Measurements from ENCODE around the gene CRBN. TPM values are rescaled to one million over a fixed set of nuclear protein-coding genes. Genes with fewer than 3 reads are reported as not detected.

Gene CRBN
- total and polyA plus RNA-seq, 4 donors: 28.3 to 68.5 (median 46.9) TPM

DNA sequence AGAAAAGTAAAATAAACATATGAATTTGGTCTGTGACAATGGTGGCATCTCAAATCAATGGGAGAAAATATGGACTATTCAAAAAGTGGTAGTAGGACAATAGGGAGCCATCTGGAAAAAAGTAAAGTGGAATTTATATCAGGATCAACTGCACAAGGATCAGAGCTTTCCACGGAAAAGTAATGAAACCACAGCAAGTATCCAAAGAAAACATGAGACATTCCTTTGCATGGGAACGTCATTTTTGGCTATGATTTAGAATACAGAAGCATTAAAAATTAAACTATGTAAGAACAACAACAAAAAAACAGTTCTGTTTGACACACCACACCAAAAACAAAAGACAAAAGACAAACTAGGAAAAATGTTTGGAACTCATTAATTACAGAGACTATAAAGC is 18.7 kb downstream of the CRBN start:
- Histone ChIP-seq H3K27ac (ENCODE audit: low read depth in 1 of 2, low read length in 2 of 2) (peak overlapping the region in 1 of 2 donors; percentile 57), H3K4me3 (ENCODE audit: low read length in 2 of 2) (no peak overlapping the region)

GRCh38 chr3:3157484-3157883 is 22.0 kb downstream of the CRBN start:
- Histone ChIP-seq H3K36me3 (ENCODE audit: control insufficient read depth in 1 of 2, insufficient read depth in 2 of 2, low read length in 1 of 2) (peaks cover 0 to 2% of the 10 kb centered on the region in 2 donors), H3K9me3 (ENCODE audit: control insufficient read depth, low read length) (no peaks in the 10 kb centered on the region), H3K4me3 (ENCODE audit: low read length in 2 of 2) (no peak overlapping the region), H3K27me3 (ENCODE audit: control insufficient read depth in 1 of 2, insufficient read depth in 2 of 2, low read length in 1 of 2) (no peaks in the 10 kb centered on the region), H3K4me1 (ENCODE audit: control insufficient read depth in 1 of 2, insufficient read depth in 2 of 2, low read length in 2 of 2) (peaks cover 0 to 2% of the 10 kb centered on the region in 2 donors), H3K27ac (ENCODE audit: low read depth in 1 of 2, low read length in 2 of 2) (no peak overlapping the region)
- WGBS, 2 donors: 90% methylated on average over 8 of the region's 8 CpGs
- no peak for ATAC-seq (ENCODE audit: low FRiP score)
- intact Hi-C loops (cut with DNase I): no loop called here
- no peak for DNase-seq

More for the DNA sequence above, 18.7 kb downstream of the CRBN start:
- ATAC-seq (ENCODE audit: low FRiP score): no peak
- Histone ChIP-seq H3K9me3 (ENCODE audit: control insufficient read depth, low read length) (no peaks in the 10 kb centered on the region), H3K4me1 (ENCODE audit: control insufficient read depth in 1 of 2, insufficient read depth in 2 of 2, low read length in 2 of 2) (peaks cover 0 to 2% of the 10 kb centered on the region in 2 donors), H3K27me3 (ENCODE audit: control insufficient read depth in 1 of 2, insufficient read depth in 2 of 2, low read length in 1 of 2) (no peaks in the 10 kb centered on the region), H3K36me3 (ENCODE audit: control insufficient read depth in 1 of 2, insufficient read depth in 2 of 2, low read length in 1 of 2) (peaks cover 2 to 5% of the 10 kb centered on the region in 2 donors)
- WGBS, 2 donors: 3 to 7% methylated on average over 2 of the region's 2 CpGs
- DNase-seq: no peak
- intact Hi-C loops (cut with DNase I): no loop called here

DNA sequence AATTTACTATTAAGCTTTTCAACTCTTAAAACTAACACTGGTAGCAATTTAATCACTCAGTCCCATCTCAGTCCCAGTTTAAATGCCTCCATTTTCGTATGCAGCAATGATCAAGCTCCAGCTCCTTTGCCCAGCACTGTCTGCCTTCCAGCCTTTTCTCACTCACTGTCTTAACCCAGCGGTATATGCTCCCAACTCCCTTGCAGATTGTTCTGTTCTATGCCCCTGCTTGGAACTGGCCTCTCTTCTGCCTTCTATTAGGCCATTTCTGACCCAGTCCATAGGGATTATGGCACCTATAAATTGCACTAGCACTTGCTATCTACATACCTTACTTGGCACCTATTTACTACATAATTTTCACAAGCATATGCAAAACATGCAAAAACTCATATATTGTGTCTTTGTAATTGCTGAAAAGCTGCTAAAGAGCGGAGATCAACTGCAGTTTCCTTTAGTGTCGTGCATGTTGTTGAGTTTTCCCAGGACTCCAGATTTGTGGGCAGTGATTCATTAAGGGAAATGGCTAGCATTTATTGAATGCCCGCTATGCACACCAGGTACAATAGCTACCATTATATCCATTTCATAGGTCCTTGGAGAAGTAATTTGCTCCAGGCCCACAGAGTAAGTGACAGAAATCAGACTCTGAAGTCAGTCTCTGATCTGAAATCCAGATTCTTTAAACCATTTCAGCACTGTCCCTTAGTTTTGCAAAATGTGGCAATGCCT is 24.4 kb downstream of the CRBN start:
- intact Hi-C loops (cut with DNase I): no loop called here
- 94% methylated on average over 5 of the region's 5 CpGs for WGBS, 2 donors
- H3K9me3 ChIP-seq (ENCODE audit: control insufficient read depth, low read length): no peaks in the 10 kb centered on the region
- no peak for DNase-seq
- H3K4me3 ChIP-seq (ENCODE audit: low read length in 2 of 2): no peak overlapping the region
- H3K36me3 ChIP-seq (ENCODE audit: control insufficient read depth in 1 of 2, insufficient read depth in 2 of 2, low read length in 1 of 2): peaks cover 2 to 4% of the 10 kb centered on the region in 2 donors
- H3K27me3 ChIP-seq (ENCODE audit: control insufficient read depth in 1 of 2, insufficient read depth in 2 of 2, low read length in 1 of 2): no peaks in the 10 kb centered on the region
- H3K27ac ChIP-seq (ENCODE audit: low read depth in 1 of 2, low read length in 2 of 2): no peak overlapping the region
- ATAC-seq (ENCODE audit: low FRiP score): no peak
- no peaks in the 10 kb centered on the region for H3K4me1 ChIP-seq (ENCODE audit: control insufficient read depth in 1 of 2, insufficient read depth in 2 of 2, low read length in 2 of 2)

DNA sequence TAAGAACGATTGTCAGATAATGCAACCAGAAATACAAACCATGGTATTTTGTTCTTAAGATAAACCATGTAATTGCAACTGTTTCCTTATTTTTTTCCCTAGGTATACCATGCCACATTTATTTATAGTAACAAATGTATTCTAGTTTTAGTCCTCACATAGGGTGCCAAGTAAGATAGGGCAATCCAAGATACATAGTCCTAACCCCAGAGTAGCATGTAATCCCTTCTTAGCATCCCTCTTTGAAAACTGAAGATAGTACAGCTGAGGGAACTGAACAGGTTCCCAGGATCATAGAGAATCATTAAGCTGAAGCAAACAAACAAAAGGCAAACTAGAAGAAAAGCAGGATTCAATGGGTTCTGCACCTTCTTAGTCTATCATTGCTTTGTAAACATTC is 28.0 kb downstream of the CRBN start:
- Histone ChIP-seq H3K9me3 (ENCODE audit: control insufficient read depth, low read length) (no peaks in the 10 kb centered on the region), H3K4me3 (ENCODE audit: low read length in 2 of 2) (no peak overlapping the region), H3K27me3 (ENCODE audit: control insufficient read depth in 1 of 2, insufficient read depth in 2 of 2, low read length in 1 of 2) (no peaks in the 10 kb centered on the region), H3K4me1 (ENCODE audit: control insufficient read depth in 1 of 2, insufficient read depth in 2 of 2, low read length in 2 of 2) (no peaks in the 10 kb centered on the region), H3K27ac (ENCODE audit: low read depth in 1 of 2, low read length in 2 of 2) (no peak overlapping the region), H3K36me3 (ENCODE audit: control insufficient read depth in 1 of 2, insufficient read depth in 2 of 2, low read length in 1 of 2) (peaks cover 4 to 5% of the 10 kb centered on the region in 2 donors)
- intact Hi-C loops (cut with DNase I): no loop called here
- no peak for ATAC-seq (ENCODE audit: low FRiP score)
- WGBS, 2 donors: 44 to 49% methylated on average over 1 of the region's 1 CpG
- DNase-seq: no peak

DNA sequence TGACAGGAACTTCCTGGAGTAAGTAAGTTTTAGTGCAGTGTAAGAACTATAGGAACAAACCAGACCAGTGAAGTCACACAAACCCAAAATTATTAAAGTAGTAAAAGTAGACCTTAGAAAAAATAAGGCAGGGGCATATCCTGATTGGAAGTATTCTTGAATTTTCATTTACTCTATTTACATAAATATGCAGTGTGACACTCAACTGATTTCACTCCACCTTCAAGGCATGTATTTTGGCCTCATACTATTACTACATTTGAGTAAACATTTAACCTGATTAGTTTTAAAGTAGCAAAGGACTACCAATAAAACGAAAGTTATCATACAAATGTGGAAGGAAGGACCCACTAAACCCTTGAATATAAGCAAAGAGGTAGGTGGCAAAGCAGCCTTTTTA is 29.9 kb downstream of the CRBN start:
- intact Hi-C loops (cut with DNase I): no loop called here
- no peaks in the 10 kb centered on the region for H3K9me3 ChIP-seq (ENCODE audit: control insufficient read depth, low read length)
- H3K4me3 ChIP-seq (ENCODE audit: low read length in 2 of 2): no peak overlapping the region

DNA sequence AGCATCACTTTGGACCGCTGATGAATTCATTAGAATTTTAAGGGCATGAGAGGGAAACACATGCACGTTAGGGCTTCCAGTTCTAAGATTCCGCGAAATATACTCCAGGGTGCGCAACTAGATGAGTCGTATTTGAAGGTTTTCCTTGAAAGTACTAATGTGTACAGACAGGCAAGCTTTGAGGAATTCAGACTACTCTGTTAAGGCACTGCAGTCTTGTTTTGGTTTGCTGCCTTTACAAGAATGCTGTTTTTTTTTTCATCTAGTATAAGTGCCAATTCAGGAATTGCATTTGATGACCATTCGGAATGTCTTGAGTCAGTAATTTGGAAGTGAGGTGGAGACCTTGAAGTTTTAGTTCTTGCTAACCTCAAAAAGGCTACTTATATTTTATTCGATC is 33.7 kb downstream of the CRBN start:
- no peak overlapping the region for H3K27ac ChIP-seq (ENCODE audit: low read depth in 1 of 2, low read length in 2 of 2)
- H3K9me3 ChIP-seq (ENCODE audit: control insufficient read depth, low read length): no peaks in the 10 kb centered on the region
- H3K4me3 ChIP-seq (ENCODE audit: low read length in 2 of 2): no peak overlapping the region
- DNase-seq: no peak
- no peak for ATAC-seq (ENCODE audit: low FRiP score)
- no peaks in the 10 kb centered on the region for H3K27me3 ChIP-seq (ENCODE audit: control insufficient read depth in 1 of 2, insufficient read depth in 2 of 2, low read length in 1 of 2)
- H3K36me3 ChIP-seq (ENCODE audit: control insufficient read depth in 1 of 2, insufficient read depth in 2 of 2, low read length in 1 of 2): peaks cover 3 to 5% of the 10 kb centered on the region in 2 donors
- no peaks in the 10 kb centered on the region for H3K4me1 ChIP-seq (ENCODE audit: control insufficient read depth in 1 of 2, insufficient read depth in 2 of 2, low read length in 2 of 2)
- intact Hi-C loops (cut with DNase I): no loop called here
- WGBS, 2 donors: 69 to 81% methylated on average over 8 of the region's 8 CpGs

More for the DNA sequence above, 29.9 kb downstream of the CRBN start:
- H3K27me3 ChIP-seq (ENCODE audit: control insufficient read depth in 1 of 2, insufficient read depth in 2 of 2, low read length in 1 of 2): no peaks in the 10 kb centered on the region
- H3K27ac ChIP-seq (ENCODE audit: low read depth in 1 of 2, low read length in 2 of 2): no peak overlapping the region
- peaks cover 2 to 5% of the 10 kb centered on the region in 2 donors for H3K36me3 ChIP-seq (ENCODE audit: control insufficient read depth in 1 of 2, insufficient read depth in 2 of 2, low read length in 1 of 2)
- no peak for ATAC-seq (ENCODE audit: low FRiP score)
- no peak for DNase-seq
- H3K4me1 ChIP-seq (ENCODE audit: control insufficient read depth in 1 of 2, insufficient read depth in 2 of 2, low read length in 2 of 2): no peaks in the 10 kb centered on the region
- 85 to 91% methylated on average over 1 of the region's 1 CpG for WGBS, 2 donors

GRCh38 chr3:3141939-3142338 is 37.6 kb downstream of the CRBN start:
- no peaks in the 10 kb centered on the region for H3K27me3 ChIP-seq (ENCODE audit: control insufficient read depth in 1 of 2, insufficient read depth in 2 of 2, low read length in 1 of 2)
- no peak for ATAC-seq (ENCODE audit: low FRiP score)
- no peaks in the 10 kb centered on the region for H3K9me3 ChIP-seq (ENCODE audit: control insufficient read depth, low read length)
- H3K27ac ChIP-seq (ENCODE audit: low read depth in 1 of 2, low read length in 2 of 2): no peak overlapping the region
- no peak overlapping the region for H3K4me3 ChIP-seq (ENCODE audit: low read length in 2 of 2)
- intact Hi-C loops (cut with DNase I): no loop called here
- H3K4me1 ChIP-seq (ENCODE audit: control insufficient read depth in 1 of 2, insufficient read depth in 2 of 2, low read length in 2 of 2): no peaks in the 10 kb centered on the region
- H3K36me3 ChIP-seq (ENCODE audit: control insufficient read depth in 1 of 2, insufficient read depth in 2 of 2, low read length in 1 of 2): peaks cover 0 to 2% of the 10 kb centered on the region in 2 donors
- no peak for DNase-seq

- no peak overlapping the region for H3K4me3 ChIP-seq (ENCODE audit: low read length in 2 of 2)
- no peaks in the 10 kb centered on the region for H3K36me3 ChIP-seq (ENCODE audit: control insufficient read depth in 1 of 2, insufficient read depth in 2 of 2, low read length in 1 of 2)
- no peak for ATAC-seq (ENCODE audit: low FRiP score)
Observed at GRCh38 chr3:3137526-3137925, 42.0 kb downstream of the CRBN start.

GRCh38 chr3:3134750-3135448 is 44.6 kb downstream of the CRBN start:
- 97 to 99% methylated on average over 4 of the region's 4 CpGs for WGBS, 2 donors
- no peak for ATAC-seq (ENCODE audit: low FRiP score)

More at GRCh38 chr3:3137526-3137925, 42.0 kb downstream of the CRBN start:
- no peak for DNase-seq
- no peaks in the 10 kb centered on the region for H3K27me3 ChIP-seq (ENCODE audit: control insufficient read depth in 1 of 2, insufficient read depth in 2 of 2, low read length in 1 of 2)
- no peaks in the 10 kb centered on the region for H3K4me1 ChIP-seq (ENCODE audit: control insufficient read depth in 1 of 2, insufficient read depth in 2 of 2, low read length in 2 of 2)
- H3K27ac ChIP-seq (ENCODE audit: low read depth in 1 of 2, low read length in 2 of 2): no peak overlapping the region
- intact Hi-C loops (cut with DNase I): no loop called here
- whole genome bisulfite sequencing, 2 donors: 88 to 90% methylated on average over 6 of the region's 6 CpGs
- no peaks in the 10 kb centered on the region for H3K9me3 ChIP-seq (ENCODE audit: control insufficient read depth, low read length)

More at GRCh38 chr3:3134750-3135448, 44.6 kb downstream of the CRBN start:
- Histone ChIP-seq H3K27ac (ENCODE audit: low read depth in 1 of 2, low read length in 2 of 2) (no peak overlapping the region), H3K4me1 (ENCODE audit: control insufficient read depth in 1 of 2, insufficient read depth in 2 of 2, low read length in 2 of 2) (no peaks in the 10 kb centered on the region), H3K27me3 (ENCODE audit: control insufficient read depth in 1 of 2, insufficient read depth in 2 of 2, low read length in 1 of 2) (no peaks in the 10 kb centered on the region), H3K36me3 (ENCODE audit: control insufficient read depth in 1 of 2, insufficient read depth in 2 of 2, low read length in 1 of 2) (no peaks in the 10 kb centered on the region), H3K4me3 (ENCODE audit: low read length in 2 of 2) (no peak overlapping the region), H3K9me3 (ENCODE audit: control insufficient read depth, low read length) (no peaks in the 10 kb centered on the region)
- intact Hi-C loops (cut with DNase I): no loop called here
- no peak for DNase-seq

All from aorta (tissue), 5 donors.